IMR-90 (cell line): ENCODE data around the gene CAMTA1. TPM values are rescaled to one million over a fixed set of nuclear protein-coding genes. Genes with fewer than 3 reads are reported as not detected.

Source experiments
- ATAC-seq: fragments of 200-7000 bp; cut with Tn5 transposase; 2 replicates; pipeline ENCODE4 v1.9.1; 2020; ENCODE audit warnings: low read depth, mild to moderate bottlenecking, moderate library complexity
- BruUV-seq: library from RNA; stranded (reverse); fragments of 400-500 nt; replicated peaks from 2 replicates; lab custom pipeline; 2021; lab: Mats Ljungman, UMichigan
- CTCF ChIA-PET: fragments of 300-600 bp; formaldehyde crosslinking; extraction: SDS; loops from one replicate; lab custom pipeline; 2021; ENCODE audit warnings: antibody characterized with exemption; lab: Yijun Ruan, JAX
- POLR2A ChIA-PET: fragments of 300-600 bp; sonication (Branson Sonifier 250); formaldehyde crosslinking; loops from one replicate; lab custom pipeline; 2022; ENCODE audit warnings: antibody characterized with exemption; ENCODE audit not compliant: unreplicated experiment; lab: Charles Lee
- DNase-seq: peaks from one replicate; pipeline ENCODE4 v3.0.0; 2013
- H2AFZ ChIP-seq: replicated peaks from 2 replicates; pipeline ENCODE3; 2013; ENCODE audit warnings: low read length, mild to moderate bottlenecking; ENCODE audit not compliant: poor library complexity
- H2AK5ac ChIP-seq: 2 replicates; pipeline ENCODE4 v1.6.1; 2013; ENCODE audit warnings: low read depth, low read length, inconsistent platforms
- H2AK9ac ChIP-seq: replicated peaks from 2 replicates; pipeline ENCODE3; 2013; ENCODE audit warnings: mild to moderate bottlenecking, low read depth, low read length, moderate library complexity; ENCODE audit not compliant: poor library complexity
- H2BK120ac ChIP-seq: 2 replicates; pipeline ENCODE4 v1.6.1; 2013; ENCODE audit warnings: low read depth, low read length, inconsistent platforms
- H2BK15ac ChIP-seq: 3 replicates; pipeline ENCODE4 v1.6.1; 2013; ENCODE audit warnings: low read depth, low read length, inconsistent platforms
- H2BK20ac ChIP-seq: 2 replicates; pipeline ENCODE4 v1.6.1; 2013; ENCODE audit warnings: low read depth, mild to moderate bottlenecking, inconsistent platforms, low read length, moderate library complexity
- H2BK5ac ChIP-seq: 2 replicates; pipeline ENCODE4 v1.6.1; 2013; ENCODE audit warnings: mild to moderate bottlenecking, low read depth, low read length, inconsistent platforms; ENCODE audit not compliant: poor library complexity, severe bottlenecking
- H3K14ac ChIP-seq: replicated peaks from 2 replicates; pipeline ENCODE4 v1.6.1; 2013; ENCODE audit warnings: low read depth, low read length, inconsistent platforms
- H3K18ac ChIP-seq: 2 replicates; pipeline ENCODE4 v1.6.1; 2013; ENCODE audit warnings: low read depth, low read length, control low read depth
- H3K23ac ChIP-seq: 2 replicates; pipeline ENCODE4 v1.6.1; 2013; ENCODE audit warnings: low read depth, low read length, inconsistent platforms
- H3K27ac ChIP-seq: 2 replicates; pipeline ENCODE4 v1.5.1; 2013; ENCODE audit warnings: mild to moderate bottlenecking, control low read depth, low read length; ENCODE audit not compliant: insufficient read depth
- H3K27me3 ChIP-seq: 2 replicates; pipeline ENCODE4 v1.6.1; 2013; ENCODE audit warnings: low read length; ENCODE audit not compliant: control insufficient read depth, insufficient read depth
- H3K36me3 ChIP-seq: 2 replicates; pipeline ENCODE4 v1.6.1; 2013; ENCODE audit warnings: low read length, mixed read lengths; ENCODE audit not compliant: control insufficient read depth, insufficient read depth
- H3K4ac ChIP-seq: 2 replicates; pipeline ENCODE4 v1.6.1; 2013; ENCODE audit warnings: low read depth, low read length, inconsistent platforms
- H3K4me1 ChIP-seq: 2 replicates; pipeline ENCODE4 v1.6.1; 2013; ENCODE audit warnings: low read length, mixed read lengths; ENCODE audit not compliant: control insufficient read depth, insufficient read depth
- H3K4me2 ChIP-seq: 2 replicates; pipeline ENCODE4 v1.6.1; 2013; ENCODE audit warnings: low read depth, mild to moderate bottlenecking, control low read depth, low read length, moderate library complexity
- H3K4me3 ChIP-seq: 2 replicates; pipeline ENCODE4 v1.5.1; 2013; ENCODE audit warnings: low read depth, mild to moderate bottlenecking, control low read depth, low read length, moderate library complexity; ENCODE audit not compliant: insufficient read depth
- H3K56ac ChIP-seq: 2 replicates; pipeline ENCODE4 v1.6.1; 2013; ENCODE audit warnings: low read length, inconsistent platforms; ENCODE audit not compliant: insufficient read depth; ENCODE audit errors: extremely low read depth
- H3K79me1 ChIP-seq, 2 experiments: 2 replicates each; pipeline ENCODE4 v1.6.1; 2013; ENCODE audit warnings: low read length in 2 of 2, inconsistent platforms in 1 of 2, low read depth in 1 of 2
- H3K9ac ChIP-seq: 2 replicates; pipeline ENCODE4 v1.6.1; 2013; ENCODE audit warnings: low read depth, low read length, control low read depth
- H3K9me1 ChIP-seq: 2 replicates; pipeline ENCODE4 v1.6.1; 2013; ENCODE audit warnings: low read length, inconsistent platforms; ENCODE audit not compliant: insufficient read depth
- H3K9me3 ChIP-seq: 2 replicates; pipeline ENCODE4 v1.6.1; 2013; ENCODE audit warnings: low read length; ENCODE audit not compliant: control insufficient read depth, insufficient read depth
- H4K20me1 ChIP-seq: 2 replicates; pipeline ENCODE4 v1.6.1; 2013; ENCODE audit warnings: low read length, inconsistent platforms; ENCODE audit not compliant: insufficient read depth
- H4K5ac ChIP-seq: 2 replicates; pipeline ENCODE4 v1.6.1; 2013; ENCODE audit warnings: mild to moderate bottlenecking, low read depth, low read length, control low read depth
- H4K8ac ChIP-seq, 2 experiments: 2 replicates each; pipeline ENCODE4 v1.6.1; 2013; ENCODE audit warnings: low read depth in 2 of 2, low read length in 2 of 2, control low read depth in 1 of 2, inconsistent platforms in 1 of 2
- H4K91ac ChIP-seq: 2 replicates; pipeline ENCODE4 v1.6.1; 2013; ENCODE audit warnings: low read depth, low read length, inconsistent platforms; ENCODE audit not compliant: insufficient read depth
- BHLHE40 ChIP-seq: fragments of 150-350 bp; IDR thresholded peaks from 2 replicates; pipeline ENCODE4 v1.6.1; 2016; ENCODE audit warnings: mild to moderate bottlenecking, low read depth, low read length
- FOS ChIP-seq: fragments of 150-350 bp; IDR thresholded peaks from 2 replicates; pipeline ENCODE4 v1.6.1; 2016; ENCODE audit warnings: low read depth, low read length
- MAZ ChIP-seq: IDR thresholded peaks from 2 replicates; pipeline ENCODE4 v1.6.1; 2012; ENCODE audit warnings: low read depth, mild to moderate bottlenecking, low read length, improper control_type of control experiment, moderate library complexity, borderline replicate concordance
- POLR2A ChIP-seq: IDR thresholded peaks from 2 replicates; pipeline ENCODE4 v1.6.1; 2012; ENCODE audit warnings: mild to moderate bottlenecking, low read depth, low read length
- RAD21 ChIP-seq: IDR thresholded peaks from 2 replicates; pipeline ENCODE4 v1.6.1; 2012; ENCODE audit warnings: low read length, improper control_type of control experiment
- WGBS, 2 experiments: methylation state at CpG; one replicate each; pipeline versions ENCODE4 v1.1.5 to v1.1.7; 2013; ENCODE audit warnings: missing lambda C conversion rate in 2 of 2; ENCODE audit not compliant: insufficient read length in 1 of 2; ENCODE audit errors: extremely low coverage in 2 of 2; 5-methylcytosine and 5-hydroxymethylcytosine counted together
- dilution Hi-C: fragments of 300-500 bp; cut with HindIII; formaldehyde crosslinking; loops from one replicate; pipeline ENCODE4 v1.14.3; 2018; ENCODE audit warnings: low sequenced_read_pairs; ENCODE audit not compliant: unreplicated experiment
- in situ Hi-C: fragments of 300-500 bp; cut with MboI; formaldehyde crosslinking; loops from 3 replicates; pipeline ENCODE4 v1.14.3; 2019; ENCODE audit warnings: low sequenced_read_pairs, inconsistent platforms, mixed read lengths
- intact Hi-C: fragments of 100-400 bp; cut with micrococcal nuclease; formaldehyde crosslinking; loops from 2 replicates; pipeline ENCODE4 v1.10.0; 2022
- polyA plus RNA-seq, 3 experiments: library from polyadenylated mRNA; depleted of rRNA; stranded (reverse); fragments of >200 nt; gene quantifications; 2 replicates each; pipeline ENCODE4 v1.2.3, GENCODE V29; 2012; ENCODE audit warnings: low replicate concordance in 1 of 3
- total RNA-seq: library from RNA; depleted of rRNA; stranded (reverse); fragments of >200 nt; gene quantifications from 2 replicates; pipeline ENCODE4 v1.2.3, GENCODE V29; 2012

CAMTA1 gene
- total and polyA plus RNA-seq, 2 of the 4 experiments (the other 2 are of a cell fraction) = 35.5 to 74.3 TPM

GRCh38 chr1:7388488-7389185 is 603.4 kb downstream of the CAMTA1 start (continued):
- TF ChIP-seq FOS (no peak), BHLHE40 (no peak)

GRCh38 chr1:7389201-7389905 is 604.1 kb downstream of the CAMTA1 start:
- peak overlapping the region; percentile 79 for H3K14ac ChIP-seq
- peak overlapping the region; percentile 89 for H2AK9ac ChIP-seq
- peak overlapping the region; percentile 4 for H4K5ac ChIP-seq
- TF ChIP-seq POLR2A (no peak), RAD21 (no peak), MAZ (peak; percentile 22; the same call in 1 of the 2 replicates)
- ATAC-seq (peak; percentile 53), DNase-seq (peak; percentile 38)
- H2AK5ac ChIP-seq = peak overlapping the region; percentile 61; the same call in 1 of the 2 replicates
- no peaks in the 10 kb centered on the region; the same call in 1 of the 2 replicates for H3K27me3 ChIP-seq
- 51% methylated on average over 10 of the region's 13 CpGs; no CpG with 5 or more reads in 1 of the 2 experiments for WGBS, 2 experiments
- CTCF ChIA-PET = no interaction called here
- no peak overlapping the region for H3K4me3 ChIP-seq
- peak overlapping the region; percentile 21; the same call in 1 of the 3 replicates for H2BK15ac ChIP-seq
- peak overlapping the region; percentile 72 for H2AFZ ChIP-seq
- peak overlapping the region; percentile 34 for H2BK5ac ChIP-seq
- H3K9ac ChIP-seq = peak overlapping the region; percentile 16; the same call in 1 of the 2 replicates
- 0 out of 2 replicates have a peak, but pooled peaks cover 5% of the 10 kb centered on the region for H3K9me1 ChIP-seq
- H4K91ac ChIP-seq = peak overlapping the region; percentile 79
- H2BK20ac ChIP-seq = peak overlapping the region; percentile 80; the same call in 1 of the 2 replicates
- peak overlapping the region; percentile 51 to 90; a peak in 3 of 4 replicates for H4K8ac ChIP-seq
- H3K4me1 ChIP-seq = peaks cover 12% of the 10 kb centered on the region
- no peaks in the 10 kb centered on the region for H4K20me1 ChIP-seq
- 0 out of 2 replicates have a peak overlapping the region, but pooled peaks have one; percentile 22 for H3K18ac ChIP-seq
- intact Hi-C loops = no loop called here
- H3K56ac ChIP-seq = no peak overlapping the region; the same call in 1 of the 2 replicates
- H3K36me3 ChIP-seq = no peaks in the 10 kb centered on the region
- no peak overlapping the region for H3K4me2 ChIP-seq
- no peaks in the 10 kb centered on the region for H3K79me1 ChIP-seq
- POLR2A ChIA-PET = no interaction called here
- in situ Hi-C loops = no loop called here
- dilution Hi-C loops = no loop called here
- H3K9me3 ChIP-seq = no peaks in the 10 kb centered on the region
- H3K23ac ChIP-seq = peak overlapping the region; percentile 27; the same call in 1 of the 2 replicates
- BruUV-seq = no TSS peak
- H2BK120ac ChIP-seq = peak overlapping the region; percentile 54
- no peak overlapping the region; the same call in 1 of the 2 replicates for H3K27ac ChIP-seq
- peak overlapping the region; percentile 69 for H3K4ac ChIP-seq
